DND-41 (cell line): ENCODE measurements around the gene CDK15.

Source experiments
- CTCF ChIP-seq: IDR thresholded peaks from 2 replicates; pipeline ENCODE4 v1.5.1; 2012; ENCODE audit warnings: borderline replicate concordance, low read length, moderate library complexity, mild to moderate bottlenecking; ENCODE audit not compliant: poor library complexity, severe bottlenecking; ENCODE audit errors: extremely low read depth
- EZH2 ChIP-seq: IDR thresholded peaks from 3 replicates; pipeline ENCODE4 v1.6.1; 2012; ENCODE audit warnings: borderline replicate concordance, low read depth, mild to moderate bottlenecking, moderate library complexity, low read length, inconsistent platforms; ENCODE audit not compliant: severe bottlenecking

DNA sequence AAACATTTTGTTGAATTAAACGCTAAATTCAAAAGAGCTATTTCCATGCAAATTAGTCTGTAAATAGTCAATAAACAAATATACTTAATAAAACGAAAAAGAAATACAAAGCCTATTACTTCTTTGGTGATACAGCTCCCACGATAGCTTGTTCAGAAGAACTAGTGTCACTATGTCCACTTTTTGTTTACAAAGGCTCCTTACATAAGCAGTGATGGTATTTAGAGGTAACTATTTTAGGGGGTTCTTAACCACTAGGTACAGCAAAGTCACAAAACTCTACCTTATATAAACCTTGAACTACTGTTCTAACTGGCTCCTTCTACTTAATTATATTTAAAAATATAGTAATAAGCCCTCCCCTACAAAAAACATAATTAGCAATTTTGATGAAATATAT lies 47.5 kb upstream of the CDK15 start:
- TF ChIP-seq CTCF (no peak), EZH2 (no peak)
